ENCODE data around the gene ZNF232.

- no peak for TF ChIP-seq EZH2 (IDR thresholded peaks at IDR 0.05)
- TF ChIP-seq POLR2AphosphoS5 (IDR thresholded peaks at IDR 0.05; ENCODE audit: borderline replicate concordance, low read depth, low read length) = no peak
- TF ChIP-seq FOXP2 (optimal IDR thresholded peaks at IDR 0.05; ENCODE audit: control extremely low read depth, extremely low read length, insufficient read depth) = no peak
Measured at GRCh38 chr17:5122586-5123342, 11.1 kb upstream of the ZNF232 start.
